Measurements from ENCODE around the gene PRLH.

The PRLH gene

DNA sequence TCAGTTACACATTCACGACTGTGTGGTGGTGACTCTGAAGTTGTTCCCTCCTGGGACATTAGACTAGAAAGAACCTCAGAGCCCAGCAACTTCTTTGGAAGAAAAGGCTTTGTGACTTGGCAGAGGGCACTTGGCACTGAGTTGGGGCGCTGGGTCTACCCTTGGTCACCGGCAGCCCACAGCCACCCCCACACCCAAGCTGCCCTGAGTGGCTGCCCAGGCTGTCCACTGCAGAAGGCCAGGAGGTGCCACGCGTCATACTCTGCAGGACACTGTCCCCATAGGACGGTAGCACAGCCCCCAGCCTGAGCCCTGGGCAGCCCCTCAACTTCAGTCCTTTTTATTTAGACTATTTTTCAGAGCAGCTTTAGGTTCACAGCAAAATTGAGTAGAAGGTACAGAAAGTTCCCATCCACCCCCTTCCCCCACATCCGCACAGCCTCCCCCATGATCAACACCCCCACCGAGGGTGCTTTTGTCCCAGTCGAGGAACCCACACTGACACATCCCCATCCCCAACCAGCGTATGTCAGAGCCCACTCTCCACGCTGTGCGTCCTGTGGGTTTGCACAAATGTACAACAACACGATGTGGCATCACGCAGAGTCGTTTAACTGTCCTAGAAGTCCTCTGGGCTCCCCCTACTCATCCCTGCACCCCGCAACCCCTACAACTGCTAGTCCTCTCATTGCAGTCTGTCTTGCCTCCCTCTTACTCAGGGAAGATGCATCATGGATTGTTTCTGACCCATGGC, 1.1 kb downstream of the PRLH start:
- DNase-seq: no peak

DNA sequence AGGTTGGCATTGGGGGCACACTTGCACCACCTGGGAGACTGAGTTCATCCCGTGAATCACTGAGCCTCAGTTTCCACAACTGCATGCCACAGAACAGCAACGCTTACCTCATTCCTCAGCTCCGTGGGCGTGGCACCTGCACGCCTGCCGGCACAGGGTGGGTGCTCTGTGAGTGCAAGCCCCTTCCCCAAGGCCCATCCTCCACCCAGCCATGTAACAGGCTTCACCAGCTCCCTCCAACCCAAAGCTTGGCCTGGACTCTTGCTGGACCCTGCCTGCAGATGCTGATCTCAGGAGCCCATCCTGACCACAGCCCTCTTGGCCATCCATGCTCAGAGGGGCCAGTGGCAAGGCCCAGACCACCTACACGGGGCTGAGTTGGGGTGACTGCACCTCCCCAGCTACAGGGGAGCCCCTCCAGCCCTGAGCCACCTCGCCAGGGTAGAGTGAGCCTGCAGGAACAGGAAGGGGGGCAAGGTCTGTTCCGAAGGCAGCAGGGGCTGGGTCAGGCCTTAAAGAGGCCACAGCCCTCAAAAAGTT, 1.8 kb downstream of the PRLH start:
- DNase-seq: no peak

DNA sequence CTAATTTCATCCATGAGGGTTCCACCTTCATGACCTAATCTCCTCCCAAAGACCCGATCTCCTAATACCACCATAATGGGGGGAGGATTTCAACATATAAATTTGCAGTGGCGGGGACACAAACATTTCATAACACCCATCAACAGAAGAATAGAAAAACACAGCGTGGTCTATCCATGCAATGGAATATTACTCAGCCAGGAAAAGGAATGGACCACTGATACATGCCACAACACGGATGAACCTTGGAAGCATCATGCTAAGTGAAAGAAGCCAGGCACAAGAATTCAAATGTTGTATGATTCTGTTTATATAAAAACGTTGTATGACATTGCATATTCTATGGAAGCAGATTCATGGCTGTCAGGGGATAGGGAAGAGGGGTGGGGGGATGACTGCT, 2.7 kb downstream of the PRLH start:
- DNase-seq: no peak

DNA sequence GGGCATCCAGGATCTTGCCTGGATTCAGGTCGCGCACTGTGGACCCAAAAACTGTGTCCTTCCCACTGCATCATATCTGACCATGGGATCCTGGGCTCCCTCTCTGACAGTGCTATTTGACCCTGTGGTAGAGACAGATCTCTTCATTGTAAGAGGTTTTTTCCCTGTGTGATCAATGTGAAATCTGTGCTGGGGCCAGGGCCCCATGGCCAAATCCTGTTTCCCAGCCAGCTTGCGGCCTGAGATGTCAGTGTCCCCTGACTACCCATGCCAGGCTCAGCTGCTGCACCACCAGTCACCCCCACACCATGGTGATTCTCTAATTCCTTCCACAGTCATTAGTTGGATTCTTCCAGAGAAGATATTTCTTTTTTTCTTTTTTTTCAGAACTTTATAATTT, 3.5 kb downstream of the PRLH start:
- DNase-seq: no peak

DNA sequence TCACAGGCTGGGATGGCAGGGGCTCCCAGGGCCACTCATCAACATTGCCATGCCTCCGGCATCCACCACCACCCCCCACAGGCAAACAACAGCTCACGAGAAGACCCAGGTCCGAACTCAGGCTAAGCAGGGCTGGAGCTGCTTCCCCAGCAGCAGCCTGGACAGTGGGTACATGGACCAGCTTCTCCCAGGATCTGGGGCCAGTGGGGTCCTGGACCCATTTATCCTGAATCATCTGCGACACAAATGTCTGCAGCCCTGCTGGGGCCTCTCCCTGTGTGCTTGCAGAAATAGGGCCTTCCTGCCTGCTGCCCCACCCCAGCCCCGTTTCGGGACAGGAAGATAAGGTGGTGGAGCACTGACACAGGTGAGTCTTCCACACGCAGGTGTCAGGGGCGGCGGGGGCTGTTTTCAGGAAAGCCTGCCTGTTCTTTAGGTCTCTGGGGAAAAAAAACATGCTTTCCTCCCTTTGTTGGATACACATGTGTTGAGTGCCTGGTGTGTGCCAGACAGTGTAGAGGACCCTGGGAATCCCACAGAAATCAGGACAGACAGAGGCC, 4.5 kb downstream of the PRLH start:
- DNase-seq: no peak

DNA sequence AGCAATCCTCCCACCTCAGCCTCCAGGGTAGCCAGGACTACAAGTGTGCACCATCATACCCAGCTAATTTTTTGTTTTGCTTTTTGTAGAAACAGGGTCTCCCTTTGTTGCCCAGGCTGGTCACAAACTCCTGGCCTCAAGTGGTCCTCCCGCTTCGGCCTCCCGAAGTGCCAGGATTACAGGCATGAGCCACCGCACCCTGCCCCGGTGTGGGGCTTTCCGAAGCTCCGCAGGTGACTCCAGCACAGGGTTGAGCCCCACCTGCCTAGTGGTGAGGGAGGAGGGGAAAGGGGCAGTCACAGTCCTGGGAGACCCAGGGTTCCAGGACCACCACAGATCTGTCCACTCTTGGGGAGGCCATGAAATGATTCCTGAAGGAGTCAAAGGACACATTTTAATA, 5.2 kb downstream of the PRLH start:
- DNase-seq: no peak

DNA sequence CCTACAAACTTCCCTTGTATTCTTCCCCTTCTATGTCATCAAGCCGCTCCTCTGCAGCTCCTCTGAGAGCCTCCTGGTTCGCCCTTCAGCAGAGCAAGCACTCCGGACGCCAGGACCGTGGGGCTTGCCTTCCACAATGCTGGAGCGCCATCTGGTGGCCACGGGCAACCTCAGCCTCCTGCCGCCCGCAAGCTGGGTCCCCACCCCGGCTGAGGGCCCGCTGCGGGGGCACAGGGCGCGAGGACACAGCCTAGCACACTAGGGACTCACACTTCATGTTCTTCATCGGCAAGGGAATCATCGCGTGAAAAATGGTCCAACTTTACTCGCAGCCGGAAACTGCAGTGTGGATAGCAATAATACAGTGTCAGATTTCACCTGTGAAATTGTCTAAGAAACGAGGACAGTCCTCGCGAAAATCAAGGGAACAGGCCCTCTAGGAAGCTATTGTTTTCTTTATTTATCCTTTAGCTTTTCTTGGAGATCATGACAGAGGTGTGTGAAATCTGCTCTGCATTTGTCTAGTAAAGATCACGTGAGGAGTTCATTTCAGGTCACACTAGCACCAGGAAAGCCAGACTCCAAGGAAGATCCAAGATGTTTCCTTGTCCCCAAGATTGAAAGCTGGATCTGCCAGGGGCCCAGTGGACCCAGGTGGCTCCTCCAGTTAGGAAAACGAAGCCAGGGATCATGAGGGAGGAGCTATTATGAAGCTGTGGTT, 5.8 kb downstream of the PRLH start:
- no peak for DNase-seq

DNA sequence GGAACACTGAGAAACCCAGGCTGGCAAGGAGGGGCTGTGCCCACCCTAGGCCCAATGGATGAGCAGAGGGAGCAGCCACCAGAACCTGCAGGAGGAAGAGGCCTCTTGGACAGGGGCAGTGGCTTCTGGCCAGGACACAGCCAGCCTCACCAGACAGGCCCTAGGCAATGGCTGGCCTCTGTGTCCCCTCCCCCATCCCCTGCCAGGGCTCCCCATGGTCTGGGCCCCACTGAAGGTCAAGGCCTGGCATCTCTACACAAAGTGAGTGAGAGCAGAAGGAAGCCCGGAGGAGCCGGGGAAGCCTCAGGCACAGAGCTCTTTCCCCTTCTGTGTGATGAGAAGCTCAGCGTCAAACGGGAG, 6.3 kb downstream of the PRLH start:
- no peak for DNase-seq

DNA sequence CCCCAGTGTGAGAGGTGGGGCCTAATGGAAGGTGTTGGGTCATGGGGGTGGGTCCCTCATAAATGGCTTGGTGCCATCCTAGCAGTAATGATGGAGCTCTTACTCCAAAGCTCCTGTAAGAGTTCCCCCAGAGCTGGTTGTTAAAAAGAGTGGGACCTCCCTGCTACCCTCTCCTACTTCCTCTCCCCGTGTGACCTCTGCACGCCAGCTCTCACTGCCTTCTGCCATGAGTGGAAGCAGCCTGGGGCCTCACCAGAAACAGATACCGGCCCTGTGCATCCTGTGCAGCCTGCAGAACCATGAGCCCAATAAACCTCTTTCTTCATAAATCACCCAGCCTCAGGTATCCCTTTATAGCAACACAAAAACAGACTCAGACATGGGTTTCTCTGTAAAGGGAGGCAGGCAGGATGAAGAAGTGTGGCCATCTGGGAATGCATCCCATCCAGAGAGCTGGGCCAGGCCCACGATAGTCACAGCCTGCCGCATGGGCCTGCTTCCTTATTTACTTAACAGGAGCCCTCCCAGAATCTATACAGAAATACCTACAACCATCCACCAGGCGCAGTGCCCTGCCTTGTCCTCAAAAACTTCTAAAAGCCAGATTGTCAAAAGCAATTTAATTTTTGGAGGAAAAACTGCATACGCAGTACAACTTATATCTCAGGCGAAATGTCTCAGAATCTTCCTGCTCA, 7.5 kb downstream of the PRLH start:
- DNase-seq: no peak

DNA sequence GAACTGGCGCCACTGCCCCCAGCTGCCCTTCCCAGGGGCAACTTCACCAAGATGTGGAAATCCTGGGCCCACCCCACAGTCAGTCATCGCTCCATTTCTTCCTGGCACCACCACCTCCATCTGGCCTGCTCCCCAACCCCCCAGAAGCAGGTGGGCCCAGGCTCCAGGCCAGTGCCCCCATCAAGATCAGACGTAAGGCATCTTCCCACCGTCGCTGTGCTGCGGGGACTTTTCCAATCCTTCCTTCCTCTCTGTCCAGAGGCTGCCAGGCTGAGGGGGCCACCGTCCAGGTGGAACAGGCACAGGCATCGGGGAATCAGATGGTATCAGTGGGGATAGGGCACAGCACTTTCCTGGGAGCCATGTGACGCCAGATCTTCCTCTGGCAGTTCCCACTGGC, 8.1 kb downstream of the PRLH start:
- no peak for DNase-seq

DNA sequence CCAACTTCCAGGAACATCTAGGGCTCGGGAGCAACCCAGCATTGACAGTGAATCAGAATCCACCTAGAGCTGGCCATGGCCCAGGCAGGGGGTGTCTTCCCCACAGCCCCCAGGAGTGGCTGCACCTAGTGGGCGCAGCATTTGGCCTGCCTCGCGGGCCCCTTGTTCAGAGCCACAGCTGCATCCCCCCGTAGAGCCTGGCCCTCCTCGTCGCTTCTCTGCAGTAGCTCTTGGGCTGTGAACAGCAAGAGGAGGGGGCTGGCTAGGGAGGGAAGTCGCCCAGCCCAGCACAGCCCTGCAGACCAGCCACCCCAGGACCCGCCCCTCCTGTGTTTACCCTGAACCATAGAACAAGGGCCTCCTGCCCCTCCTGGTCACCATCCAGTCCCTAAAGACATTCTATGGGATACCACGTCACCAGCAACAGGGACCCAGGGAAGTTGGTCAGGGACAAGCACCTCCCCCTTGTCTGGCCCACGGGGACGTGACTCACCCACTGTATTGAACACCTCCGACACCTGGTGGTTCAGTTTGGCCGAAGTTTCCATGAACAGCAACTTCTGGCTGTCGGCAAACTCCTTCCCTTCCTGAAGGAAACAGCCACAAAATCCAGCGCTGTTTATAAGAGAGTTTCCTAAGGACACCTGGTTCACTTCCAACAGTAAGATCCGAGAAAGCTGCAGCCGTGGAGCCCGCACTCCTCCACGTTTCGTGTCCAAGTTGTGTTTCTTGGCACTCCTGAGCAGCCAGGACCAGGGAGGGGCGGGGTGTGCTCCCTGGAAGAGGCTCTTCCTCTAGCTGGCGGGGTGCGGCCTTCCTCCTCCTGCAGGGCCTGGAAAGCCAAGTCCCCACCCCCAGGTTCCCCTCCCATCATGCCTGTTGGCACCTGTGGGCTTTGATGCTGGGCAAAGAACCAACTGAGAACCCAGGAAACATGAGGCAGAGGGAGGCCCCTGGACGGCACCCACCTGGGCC, 8.8 kb downstream of the PRLH start:
- no peak for DNase-seq

DNA sequence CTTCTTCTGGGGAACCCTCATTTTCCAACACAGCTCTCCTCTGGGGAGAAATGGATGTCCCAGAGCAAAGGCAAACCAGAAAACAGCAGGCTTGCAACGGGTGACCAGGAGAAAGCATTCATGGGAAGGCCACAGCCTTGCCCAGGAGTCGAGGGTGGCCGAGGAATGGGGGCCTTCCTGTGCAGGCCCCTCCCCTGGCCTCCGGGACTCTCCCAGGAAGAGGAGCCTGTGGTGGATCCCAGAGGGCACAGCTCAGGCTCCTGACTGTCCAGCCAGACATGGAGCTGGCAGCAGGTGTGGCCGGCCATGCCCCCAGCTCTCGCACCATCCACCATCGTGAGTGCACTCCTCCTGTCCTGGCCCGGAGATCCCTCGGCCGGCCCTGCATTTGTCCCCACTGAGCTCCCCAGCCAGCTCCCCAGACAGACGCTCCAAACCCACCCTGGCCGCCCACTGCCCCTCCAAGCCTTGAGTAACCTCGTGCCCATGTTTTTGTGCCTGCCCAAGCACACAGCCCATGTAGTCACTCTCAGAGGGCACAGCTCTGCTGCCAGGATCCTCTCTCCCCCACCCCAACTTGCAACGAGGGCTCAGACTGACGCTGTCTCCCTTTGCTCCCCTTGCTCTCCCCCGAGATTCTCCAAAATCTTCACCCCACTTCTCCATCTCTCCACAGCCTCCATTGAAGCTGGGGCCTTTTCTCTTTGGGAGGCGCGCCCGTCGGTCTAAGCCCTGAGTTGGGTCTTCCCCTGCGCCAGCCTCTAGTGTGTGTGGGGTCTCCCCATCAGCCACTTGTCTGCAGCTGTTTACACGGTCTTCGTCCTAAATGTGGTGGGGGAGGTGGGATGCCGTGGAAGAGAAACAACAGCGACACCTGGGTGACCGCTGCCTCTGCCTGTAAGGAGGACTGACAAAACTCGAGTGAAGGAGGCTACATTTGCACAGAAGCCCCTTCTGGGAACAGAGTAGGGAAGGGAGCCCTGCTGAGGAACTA, 9.8 kb downstream of the PRLH start:
- no peak for DNase-seq

DNA sequence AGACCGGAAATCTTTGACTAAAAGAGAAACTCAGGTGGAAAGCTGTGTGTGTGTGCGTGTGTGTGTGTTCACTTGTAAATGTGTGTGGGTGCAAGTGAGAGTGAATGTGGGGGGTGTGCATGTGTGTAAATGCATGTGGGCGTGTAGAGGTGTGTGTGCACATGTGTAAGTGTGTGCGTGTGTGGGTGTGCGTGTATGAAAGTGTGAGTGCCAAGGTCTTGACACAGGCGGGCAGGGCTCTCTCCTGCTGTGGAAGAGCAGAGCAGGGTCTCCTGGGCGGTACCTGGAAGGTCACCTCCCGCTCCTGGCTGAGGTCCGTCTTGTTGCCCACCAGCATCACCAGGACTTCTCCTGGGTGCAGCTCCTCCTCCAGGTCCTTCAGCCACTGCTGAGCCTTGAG, 10.6 kb downstream of the PRLH start:
- no peak for DNase-seq

DNA sequence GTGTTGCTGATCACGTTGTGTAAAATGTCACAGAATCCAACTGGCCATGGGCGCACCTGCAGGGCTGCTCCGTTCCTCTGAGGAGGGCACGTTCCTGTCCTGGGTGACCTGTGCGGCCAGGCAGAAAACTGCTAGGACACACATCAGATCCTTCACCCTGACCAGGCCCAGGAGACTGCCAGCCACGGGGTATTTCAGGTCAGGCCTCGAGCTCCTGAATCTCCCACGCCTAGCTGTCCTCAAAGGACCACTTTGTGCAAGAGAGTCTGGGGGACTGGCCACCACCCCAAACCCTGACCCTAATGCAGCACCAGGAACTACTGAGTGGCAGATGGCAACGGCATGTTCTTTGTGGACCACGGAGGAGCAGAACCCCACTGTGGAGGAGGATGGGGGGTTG, 11.1 kb downstream of the PRLH start:
- DNase-seq: no peak

DNA sequence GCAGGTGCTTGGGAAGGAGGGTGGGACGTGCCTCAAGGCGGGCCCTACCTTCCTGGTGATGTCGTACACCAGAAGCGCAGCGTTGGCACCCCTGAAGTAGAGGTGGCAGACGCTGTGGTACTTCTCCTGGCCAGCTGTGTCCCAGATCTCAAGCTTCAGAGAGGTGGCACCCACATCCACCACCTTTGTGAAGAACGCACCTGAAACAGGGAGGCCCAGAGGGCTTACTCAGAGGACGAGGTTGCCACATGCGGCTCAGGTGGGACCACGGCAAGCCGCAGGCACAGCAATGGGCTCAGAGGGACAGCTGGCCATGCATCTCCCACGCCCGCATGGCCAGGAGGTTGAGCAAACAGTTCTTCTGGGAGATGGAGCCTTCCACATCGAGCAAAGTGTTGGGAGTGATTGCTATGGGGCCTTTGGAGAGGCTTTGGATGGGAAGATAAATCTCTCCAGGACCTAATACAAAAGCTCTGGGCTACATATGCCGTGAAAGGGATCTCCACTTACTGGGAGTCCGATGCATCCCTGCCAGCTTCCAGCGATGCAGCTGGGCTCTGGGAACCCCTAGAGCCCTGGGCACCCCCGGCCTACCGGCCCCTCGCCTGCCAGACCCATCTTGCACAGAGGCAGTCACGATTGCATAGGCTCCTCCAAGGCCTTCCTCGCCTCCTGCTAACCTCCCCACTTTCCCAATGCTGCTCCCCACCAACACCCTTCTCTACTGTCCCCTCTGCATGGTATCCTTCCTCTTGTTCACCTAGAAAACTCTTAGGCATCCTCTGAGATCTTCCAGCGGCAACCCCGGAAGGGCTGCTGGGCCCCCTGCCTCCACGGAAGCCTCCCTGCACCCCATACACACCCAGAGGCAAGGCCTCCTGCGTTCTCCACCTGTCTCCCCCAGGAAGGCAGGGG, 11.8 kb downstream of the PRLH start:
- no peak for DNase-seq

DNA sequence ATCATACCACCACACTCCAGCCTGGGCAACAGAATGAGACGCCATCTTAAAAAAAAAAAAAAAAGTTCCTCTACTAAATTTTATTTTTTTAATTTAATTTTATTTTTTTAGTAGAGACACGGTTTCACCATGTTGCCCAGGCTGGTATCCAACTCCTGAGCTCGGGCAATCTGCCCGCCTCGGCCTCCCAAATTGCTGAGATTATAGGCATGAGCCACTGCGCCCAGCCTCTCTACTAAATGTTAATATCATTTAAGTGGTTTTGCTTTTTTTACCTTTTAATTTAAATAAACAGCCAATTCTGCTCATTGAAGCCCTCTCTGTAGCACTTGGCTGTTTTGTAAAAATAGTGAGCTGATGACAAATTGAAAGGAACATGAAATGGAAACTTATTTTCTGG, 15.0 kb downstream of the PRLH start:
- no peak for DNase-seq

DNA sequence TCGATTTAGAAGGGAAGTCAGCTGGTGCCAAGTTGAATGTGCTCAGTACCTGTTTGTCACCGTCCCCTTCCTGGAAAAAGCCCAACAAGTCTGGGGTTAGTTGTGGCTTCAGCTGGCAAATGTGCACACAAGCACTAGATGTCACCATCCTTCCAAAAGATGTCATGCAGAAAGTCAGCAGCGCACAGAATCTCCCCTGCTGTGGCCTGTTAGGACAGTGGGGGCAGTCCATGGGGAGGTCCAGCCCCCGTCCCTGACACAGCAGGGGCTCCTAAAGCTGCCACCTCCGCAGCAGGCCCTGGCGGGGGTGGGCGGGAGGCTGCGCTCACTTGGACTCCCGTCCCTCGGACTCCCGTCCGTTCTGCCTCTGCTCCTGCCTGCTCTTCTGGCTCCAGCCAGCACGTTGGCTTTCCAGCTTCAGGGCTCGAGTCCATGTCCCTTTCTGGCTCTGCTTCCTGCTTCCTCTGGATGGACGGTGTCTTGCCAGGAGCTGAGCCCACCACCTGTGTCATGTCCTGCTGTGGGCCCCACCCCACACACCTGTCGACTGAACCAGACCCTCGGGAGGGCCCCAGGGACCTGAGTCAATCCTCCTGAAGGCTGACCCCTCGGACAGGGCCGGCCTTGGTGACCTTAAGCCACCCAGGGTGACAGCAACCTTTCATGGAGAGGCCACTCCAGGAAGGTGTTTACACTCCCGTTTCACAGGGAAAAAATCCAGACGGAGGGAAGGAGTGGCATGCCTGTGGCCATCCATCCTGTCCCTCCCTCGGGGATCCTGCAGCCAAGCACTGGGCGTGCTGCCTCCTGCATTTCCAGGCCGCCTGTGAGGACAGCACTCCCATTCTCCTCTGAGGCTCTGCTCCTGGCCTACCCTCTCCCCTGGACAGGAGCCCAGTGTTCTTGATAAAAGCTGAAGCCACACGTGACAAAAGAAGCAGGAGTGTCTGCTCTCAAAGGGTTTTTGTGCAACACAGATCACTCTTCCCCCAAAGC, 15.7 kb downstream of the PRLH start:
- no peak for DNase-seq
